SJCRH30 (cell line): ENCODE data around the gene AMER1. TPM values are rescaled to one million over a fixed set of nuclear protein-coding genes. Genes with fewer than 3 reads are reported as not detected.
"Not testable (repeated sequence)": the region's sequence is repeated elsewhere in the genome, so short reads cannot be mapped to it uniquely, and the experiment has no call there.

Source experiments
- DNase-seq, 2 experiments: peaks; one replicate each; pipeline ENCODE4 v3.0.0-alpha.2; 2015 to 2020
- H3K27ac ChIP-seq: fragments of 250-450 bp; sonication (Bioruptor Pico); 2 replicates; pipeline ENCODE4 v1.5.1; 2020; ENCODE audit warnings: mild to moderate bottlenecking, moderate library complexity
- H3K27me3 ChIP-seq: fragments of 250-450 bp; sonication (Bioruptor Pico); 2 replicates; pipeline ENCODE4 v1.5.1; 2020; ENCODE audit warnings: mild to moderate bottlenecking, moderate library complexity
- H3K36me3 ChIP-seq: fragments of 250-450 bp; sonication (Bioruptor Pico); 2 replicates; pipeline ENCODE4 v1.5.1; 2020; ENCODE audit warnings: mild to moderate bottlenecking, moderate library complexity
- H3K4me1 ChIP-seq: fragments of 250-450 bp; sonication (Bioruptor Pico); 2 replicates; pipeline ENCODE4 v1.5.1; 2020; ENCODE audit warnings: mild to moderate bottlenecking, moderate library complexity
- H3K4me3 ChIP-seq: fragments of 250-450 bp; sonication (Bioruptor Pico); 2 replicates; pipeline ENCODE4 v1.5.1; 2020; ENCODE audit warnings: mild to moderate bottlenecking, moderate library complexity
- H3K9me3 ChIP-seq: fragments of 250-450 bp; sonication (Bioruptor Pico); replicated peaks from 2 replicates; pipeline ENCODE4 v1.5.1; 2020; ENCODE audit warnings: mild to moderate bottlenecking, moderate library complexity
- total RNA-seq: library from RNA; depleted of rRNA; stranded (reverse); fragments of >200 nt; shearing (Covaris generic); gene quantifications from 2 replicates; pipeline ENCODE4 v1.2.3, GENCODE V29; 2014; rRNA removed

The AMER1 gene
- 17.2 and 17.4 TPM in 2 replicates for total RNA-seq

DNA sequence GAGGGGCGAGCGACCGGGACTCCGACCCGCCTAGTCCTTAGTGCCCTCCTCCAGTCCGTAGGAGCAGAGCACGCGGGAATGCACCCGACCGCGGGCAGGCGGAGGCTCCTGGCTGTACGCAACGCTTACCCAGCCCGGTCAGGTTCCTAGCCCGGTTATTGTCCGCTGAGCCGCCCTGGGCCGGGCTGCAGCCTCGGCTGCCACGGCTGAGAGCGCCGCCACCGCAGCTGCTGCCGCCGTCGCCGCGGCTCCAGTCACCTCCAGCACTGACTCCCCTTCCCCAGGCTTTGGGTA lies at the start of gene AMER1:
Gene AMER1, minus strand, starts transcription at position 268 of the 294 bp plus-strand sequence. CDS start 12,422 bp downstream, outside the sequence.
- peak within 1 kb of the TSS; percentile 77 for H3K27ac ChIP-seq
- H3K4me3 ChIP-seq, result peak within 1 kb of the TSS; percentile 94
- no peaks in the 10 kb centered on the region for H3K9me3 ChIP-seq
- no peak for DNase-seq
- no peaks in the 10 kb centered on the region for H3K27me3 ChIP-seq
- H3K36me3 ChIP-seq, result no peaks in the 10 kb centered on the region
- H3K4me1 ChIP-seq, result peaks cover 4% of the 10 kb centered on the region; the same call in 1 of the 2 replicates

DNA sequence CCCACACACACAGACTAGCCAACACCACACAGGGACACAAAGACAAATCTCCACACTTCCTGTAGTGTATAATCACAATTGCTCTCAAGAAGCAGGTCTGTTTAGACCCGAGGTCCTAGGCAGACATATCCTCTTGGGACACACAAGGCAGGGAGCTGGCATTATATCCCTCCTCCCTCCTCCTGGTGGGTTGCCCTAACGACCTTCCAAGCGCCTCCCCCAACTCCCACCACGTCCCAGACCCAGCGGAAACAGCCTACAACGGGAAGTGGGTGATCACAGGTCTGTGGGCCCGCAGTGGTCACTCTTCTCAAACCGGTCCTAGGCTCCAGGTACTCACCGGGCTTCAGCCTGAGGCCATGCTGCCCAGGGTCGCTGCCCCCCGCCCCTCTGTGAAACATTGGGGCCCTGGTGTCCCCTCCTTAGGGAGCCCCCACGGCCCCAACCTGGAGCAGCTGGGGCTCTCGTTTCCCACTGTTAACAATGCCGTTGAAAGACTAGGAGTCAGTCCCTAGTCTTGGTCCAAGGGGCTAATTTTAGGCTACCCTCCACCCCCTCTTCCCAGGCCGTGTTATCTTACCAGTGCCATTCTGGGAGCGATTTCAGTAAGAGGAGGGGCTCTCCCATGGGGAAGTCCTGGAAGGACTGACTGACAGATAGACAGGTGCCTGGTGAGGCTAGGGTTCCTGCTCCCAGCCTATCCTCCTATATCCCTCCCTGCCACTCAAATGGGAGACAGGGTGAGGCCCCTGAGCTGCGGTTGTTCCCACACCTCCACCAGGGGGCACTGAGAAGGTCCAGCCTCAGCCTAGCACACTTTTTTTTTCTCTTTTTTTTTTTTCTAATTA lies 24.8 kb upstream of the AMER1 start, which contains the start of gene ASB12:
Gene ASB12, minus strand, starts transcription at position 485 of the 848 bp plus-strand sequence. CDS start 4,957 bp downstream, outside the sequence.
- Histone ChIP-seq H3K27me3 (no peaks in the 10 kb centered on the region), H3K27ac (no peak within 1 kb of the TSS), H3K4me1 (no peaks in the 10 kb centered on the region)

DNA sequence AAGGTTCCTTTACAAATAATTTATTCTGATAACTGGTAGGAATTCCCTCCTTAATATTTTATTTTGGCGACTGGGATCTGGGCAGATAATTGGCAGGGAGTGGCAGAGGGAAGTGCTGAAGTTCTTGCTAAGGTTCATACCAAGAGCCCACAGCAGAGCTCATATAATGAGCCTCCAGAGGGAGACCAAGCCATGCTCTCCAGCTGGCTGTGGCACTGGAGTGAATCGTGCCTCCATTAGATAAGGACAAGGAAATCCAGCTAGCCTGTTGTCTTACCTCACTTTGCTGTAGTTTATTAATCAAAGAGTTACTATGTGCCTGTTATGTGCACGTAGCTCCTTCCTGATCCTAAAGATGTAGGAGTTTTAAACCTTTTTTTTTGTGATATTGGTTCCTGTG lies 23.6 kb upstream of the AMER1 start:
- Histone ChIP-seq H3K4me1 (no peaks in the 10 kb centered on the region), H3K36me3 (no peaks in the 10 kb centered on the region), H3K4me3 (no peak overlapping the region), H3K9me3 (no peaks in the 10 kb centered on the region), H3K27ac (no peak overlapping the region), H3K27me3 (no peaks in the 10 kb centered on the region)
- peak in 1 of 2 experiments; percentile 5 for DNase-seq

More for the DNA sequence above, 24.8 kb upstream of the AMER1 start, which contains the start of gene ASB12:
- Histone ChIP-seq H3K4me3 (no peak within 1 kb of the TSS), H3K9me3 (no peaks in the 10 kb centered on the region), H3K36me3 (no peaks in the 10 kb centered on the region)
- DNase-seq, result peak in 1 of 2 experiments; percentile 15

DNA sequence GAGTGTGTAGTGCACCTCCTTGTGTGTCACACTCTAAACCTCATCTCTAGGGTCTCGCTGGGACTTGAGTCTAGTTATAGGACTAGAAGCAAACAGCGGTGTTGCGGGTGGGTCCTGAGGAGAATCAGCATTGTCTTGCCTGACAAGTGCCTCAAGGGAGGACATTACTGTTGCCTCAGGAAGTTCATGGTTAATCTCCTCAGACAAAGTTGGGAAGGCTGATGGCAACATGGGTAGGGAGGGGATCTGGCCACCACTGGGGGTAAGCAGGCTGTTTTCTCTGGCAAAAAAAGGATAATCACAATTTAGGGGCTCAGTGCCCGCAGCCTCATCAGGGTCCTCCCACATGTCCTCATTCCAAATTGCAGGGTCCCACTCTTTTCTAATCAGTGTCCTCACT lies 12.5 kb upstream of the AMER1 start:
- H3K27ac ChIP-seq, result no peak overlapping the region
- no peaks in the 10 kb centered on the region for H3K9me3 ChIP-seq
- no peak for DNase-seq
- H3K4me3 ChIP-seq, result no peak overlapping the region
- H3K36me3 ChIP-seq, result no peaks in the 10 kb centered on the region
- no peaks in the 10 kb centered on the region for H3K4me1 ChIP-seq
- H3K27me3 ChIP-seq, result no peaks in the 10 kb centered on the region

DNA sequence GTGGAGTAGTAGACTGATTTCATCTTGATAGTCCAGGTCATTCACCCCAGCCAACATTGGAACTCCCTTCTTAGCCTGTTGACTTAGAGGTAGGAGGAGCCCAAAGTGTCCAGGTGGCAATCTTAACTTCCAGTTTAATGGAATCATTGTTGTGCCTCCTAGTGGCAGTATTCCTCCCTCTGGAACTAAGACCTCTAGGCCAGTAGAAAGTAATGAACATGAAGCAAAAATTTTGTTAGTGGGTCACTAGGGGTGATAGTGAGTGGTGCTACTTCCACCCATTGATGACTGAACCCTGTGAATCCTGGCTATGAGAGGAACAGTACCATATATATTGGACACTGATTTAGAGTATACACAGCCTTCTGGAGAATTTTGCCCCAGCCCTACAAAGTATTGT lies 8.5 kb upstream of the AMER1 start:
- H3K36me3 ChIP-seq, H3K4me1 ChIP-seq, DNase-seq: not testable (repeated sequence)

DNA sequence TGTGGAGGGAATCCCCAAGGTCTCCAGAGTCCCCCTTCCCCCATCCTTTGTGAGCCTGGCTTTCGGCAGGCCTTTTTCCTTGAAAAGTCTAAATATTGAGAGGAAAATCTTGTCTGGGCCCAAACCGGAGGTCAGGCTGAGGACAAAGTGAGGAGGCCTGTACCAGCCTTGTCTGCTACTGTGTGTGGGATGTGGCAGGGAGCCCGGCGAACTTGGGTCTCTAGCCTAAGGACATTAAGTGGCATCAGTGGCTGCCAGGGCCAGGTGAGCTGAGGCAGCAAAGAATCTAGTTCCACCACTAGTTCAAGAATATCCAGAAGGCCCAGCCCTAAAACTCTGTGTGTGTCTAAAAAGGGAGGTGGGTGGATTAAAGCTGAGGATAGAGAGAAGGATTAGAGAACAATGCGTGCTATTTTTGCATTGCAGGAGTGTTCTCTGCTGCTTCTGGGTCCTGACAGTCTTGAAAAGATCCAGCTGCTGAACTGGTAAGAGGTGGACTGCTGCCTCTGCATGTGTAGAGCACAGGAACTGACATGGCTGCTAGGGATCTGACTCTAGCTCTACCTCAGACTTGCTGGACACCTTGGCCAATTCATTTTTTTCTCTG lies 1.2 kb upstream of the AMER1 start:
- Histone ChIP-seq H3K9me3 (no peaks in the 10 kb centered on the region), H3K36me3 (no peaks in the 10 kb centered on the region), H3K4me3 (peak overlapping the region; percentile 94), H3K4me1 (peaks cover 4% of the 10 kb centered on the region; the same call in 1 of the 2 replicates), H3K27ac (peak overlapping the region; percentile 77), H3K27me3 (no peaks in the 10 kb centered on the region)
- DNase-seq, result peak; percentile 13 to 52

More for the DNA sequence above, 8.5 kb upstream of the AMER1 start:
- not testable (repeated sequence) for H3K4me3 ChIP-seq, H3K27me3 ChIP-seq, H3K27ac ChIP-seq, H3K9me3 ChIP-seq

DNA sequence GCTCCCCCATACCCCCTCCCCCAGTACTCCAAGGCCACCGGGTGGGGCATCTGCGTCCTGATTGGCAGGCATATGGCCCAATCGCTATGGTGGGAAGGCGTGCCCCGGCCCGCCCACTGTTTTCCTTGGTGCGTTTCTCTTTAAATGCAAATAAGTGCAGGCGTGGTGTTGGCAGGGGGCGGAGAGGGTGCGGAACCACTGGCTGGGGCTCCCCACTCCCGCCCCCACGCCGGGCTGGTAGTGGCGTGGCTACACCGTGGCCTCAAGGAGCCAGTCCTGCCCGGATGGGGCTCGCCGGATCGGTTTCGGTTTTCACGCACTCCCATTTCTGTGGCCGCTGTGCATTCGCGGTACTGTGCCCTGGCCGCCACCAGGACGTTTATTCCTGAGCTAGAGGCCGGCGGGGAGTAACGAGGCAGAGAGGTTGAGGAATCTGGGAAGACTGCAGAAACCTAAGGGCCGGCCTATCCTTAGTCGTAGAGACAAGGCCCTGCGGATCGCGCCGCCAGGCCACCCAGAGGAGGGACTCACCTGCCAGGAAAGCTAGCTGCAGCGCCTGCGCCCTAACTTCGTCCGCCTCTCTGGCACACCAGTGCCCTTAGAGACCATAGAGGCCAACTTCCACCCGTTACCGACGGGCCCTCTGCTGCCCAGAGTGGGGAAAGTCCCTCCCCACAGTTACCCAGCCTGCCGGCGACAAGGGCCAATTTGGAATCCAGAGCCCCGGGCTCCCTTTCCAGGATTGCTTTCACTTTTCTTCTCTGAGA lies 410 bp upstream of the AMER1 start:
- Histone ChIP-seq H3K9me3 (no peaks in the 10 kb centered on the region), H3K27me3 (no peaks in the 10 kb centered on the region), H3K4me1 (peaks cover 4% of the 10 kb centered on the region; the same call in 1 of the 2 replicates), H3K36me3 (no peaks in the 10 kb centered on the region), H3K4me3 (peak overlapping the region; percentile 94), H3K27ac (peak overlapping the region; percentile 77)
- DNase-seq, result peak; percentile 95 to 96

DNA sequence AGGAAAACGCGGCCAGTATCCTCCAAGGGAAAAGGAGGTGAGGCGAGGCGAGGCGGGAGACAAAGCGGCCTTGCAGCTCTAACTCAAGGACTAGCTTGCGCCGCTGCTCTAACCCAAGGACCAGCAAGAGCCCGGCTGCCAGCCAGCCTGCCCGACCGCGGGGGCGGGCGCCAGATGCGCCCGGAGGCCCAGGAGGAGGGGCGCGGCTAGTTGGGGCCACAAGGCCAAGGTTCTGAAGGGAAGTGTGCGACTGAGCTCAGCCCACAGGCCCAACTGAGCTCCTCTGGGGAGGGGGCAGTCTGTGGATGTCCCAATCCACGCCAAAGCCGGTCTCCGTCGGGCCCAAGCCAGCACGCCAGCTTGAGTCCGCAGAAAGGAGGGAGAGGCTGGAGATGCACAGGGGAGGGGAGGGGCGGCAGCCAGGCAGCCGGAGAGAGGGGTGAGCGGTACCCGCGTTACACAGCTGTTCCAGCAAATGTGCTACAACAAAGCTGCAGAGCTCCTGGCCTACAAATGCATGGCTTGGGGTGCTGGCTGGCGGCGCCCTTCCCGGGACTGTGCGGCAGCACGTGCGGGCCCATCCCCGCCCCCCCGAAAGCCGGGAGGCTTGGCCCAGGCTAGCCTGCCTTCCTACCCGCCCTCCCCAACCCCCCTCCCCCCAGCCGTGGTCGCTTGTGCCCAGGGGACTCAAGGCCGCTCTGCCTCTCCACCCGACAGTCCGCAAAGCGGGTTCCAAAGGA lies 637 bp downstream of the AMER1 start:
- Histone ChIP-seq H3K36me3 (no peaks in the 10 kb centered on the region), H3K27me3 (no peaks in the 10 kb centered on the region), H3K9me3 (no peaks in the 10 kb centered on the region), H3K4me3 (peak overlapping the region; percentile 94), H3K4me1 (peaks cover 4% of the 10 kb centered on the region; the same call in 1 of the 2 replicates), H3K27ac (peak overlapping the region; percentile 77)
- DNase-seq, result peak; percentile 69 to 70

DNA sequence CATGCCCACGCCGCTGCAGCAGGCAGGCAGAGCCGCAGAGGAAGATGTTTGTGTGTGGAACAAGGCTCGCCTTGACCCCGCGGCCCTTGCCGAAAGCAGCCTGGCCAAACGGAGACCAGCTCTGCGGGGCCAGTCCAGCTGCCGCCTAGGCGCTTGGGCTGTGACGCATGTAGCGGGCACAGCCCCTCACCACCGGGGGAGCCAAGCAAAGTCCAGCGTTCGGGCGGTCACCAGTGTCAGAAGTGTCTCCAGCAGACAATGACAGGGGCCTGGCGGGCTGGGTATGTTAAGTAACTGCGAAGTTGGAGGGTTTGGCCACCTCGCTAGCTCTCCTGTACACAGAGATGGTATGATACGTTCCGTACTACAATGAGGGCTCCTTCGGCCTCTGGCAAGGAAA lies 1.3 kb downstream of the AMER1 start:
- H3K36me3 ChIP-seq, result no peaks in the 10 kb centered on the region

DNA sequence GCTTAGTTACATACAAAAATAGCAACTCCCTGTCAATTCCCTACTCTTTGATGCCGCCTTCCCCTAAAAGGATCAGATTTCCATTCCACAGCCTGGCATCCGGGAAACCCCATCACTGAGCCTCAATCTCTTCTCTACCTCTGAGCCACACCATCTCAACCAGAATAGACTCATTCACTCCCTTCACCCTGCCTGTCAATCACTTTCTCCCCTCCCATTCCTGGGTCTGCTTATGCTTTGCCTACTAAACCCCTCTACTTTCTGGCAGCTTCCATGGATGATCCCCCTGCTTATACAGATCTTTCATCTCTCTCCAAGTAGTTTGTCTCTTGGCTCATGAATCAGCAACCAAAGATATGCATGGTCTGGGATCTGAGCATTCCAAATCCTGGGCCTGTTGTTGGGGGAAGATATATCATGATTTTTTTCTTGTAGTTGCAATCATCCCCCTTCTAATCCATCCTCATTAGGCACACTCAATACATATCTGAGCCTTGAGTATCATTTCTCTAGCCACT lies 2.6 kb downstream of the AMER1 start:
- no peaks in the 10 kb centered on the region for H3K27me3 ChIP-seq
- DNase-seq, result no peak
- no peaks in the 10 kb centered on the region for H3K36me3 ChIP-seq
- H3K27ac ChIP-seq, result no peak overlapping the region
- peaks cover 4% of the 10 kb centered on the region; the same call in 1 of the 2 replicates for H3K4me1 ChIP-seq
- no peak overlapping the region for H3K4me3 ChIP-seq
- no peaks in the 10 kb centered on the region for H3K9me3 ChIP-seq

More for the DNA sequence above, 1.3 kb downstream of the AMER1 start:
- Histone ChIP-seq H3K9me3 (no peaks in the 10 kb centered on the region), H3K27ac (peak overlapping the region; percentile 77), H3K4me1 (peaks cover 4% of the 10 kb centered on the region; the same call in 1 of the 2 replicates), H3K4me3 (peak overlapping the region; percentile 94), H3K27me3 (no peaks in the 10 kb centered on the region)
- peak; percentile 23 to 31 for DNase-seq

DNA sequence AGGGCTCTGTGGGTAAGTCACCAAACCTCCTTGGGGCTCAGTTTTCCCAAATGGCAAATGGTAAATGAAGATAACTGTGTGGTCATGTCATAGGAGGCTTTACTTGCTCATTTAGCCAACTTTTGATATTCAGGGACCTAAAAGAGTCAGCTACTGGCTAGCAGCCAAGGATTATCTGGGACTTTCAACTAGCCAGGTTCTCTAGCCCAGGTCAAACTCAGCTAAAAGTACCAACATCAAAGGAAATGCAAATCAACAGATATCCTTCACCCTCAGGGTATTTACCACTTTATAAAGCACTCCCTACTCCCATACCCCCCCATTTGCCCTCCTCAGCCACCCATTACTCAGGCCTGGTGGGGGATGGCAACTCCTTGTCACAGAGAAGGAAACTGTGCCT lies 7.5 kb downstream of the AMER1 start:
- Histone ChIP-seq H3K4me1 (no peaks in the 10 kb centered on the region), H3K27ac (no peak overlapping the region), H3K9me3 (no peaks in the 10 kb centered on the region), H3K36me3 (peaks cover 3% of the 10 kb centered on the region; the same call in 1 of the 2 replicates), H3K4me3 (no peak overlapping the region), H3K27me3 (no peaks in the 10 kb centered on the region)
- DNase-seq, result no peak

DNA sequence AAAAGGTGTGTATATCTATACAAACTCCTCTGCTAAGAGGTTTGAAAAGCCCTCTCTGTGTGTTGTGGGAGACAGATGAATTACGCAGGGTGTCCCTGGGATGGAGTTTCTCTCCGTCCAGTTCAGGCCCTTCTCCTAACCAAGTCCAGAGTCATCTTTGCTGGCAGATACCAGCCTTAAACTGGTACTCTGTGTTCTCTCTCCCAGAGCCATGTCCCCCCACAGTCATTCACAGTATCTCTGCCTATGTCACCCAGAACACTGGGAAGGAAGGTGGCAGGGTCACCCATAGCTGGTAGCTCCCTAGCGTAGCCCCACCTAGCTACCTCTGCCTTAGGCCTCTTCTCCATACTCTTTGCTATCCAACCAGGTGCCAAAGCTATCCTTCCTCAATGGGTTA lies 8.9 kb downstream of the AMER1 start:
- Histone ChIP-seq H3K27me3 (no peaks in the 10 kb centered on the region), H3K4me1 (no peaks in the 10 kb centered on the region), H3K9me3 (no peaks in the 10 kb centered on the region), H3K27ac (no peak overlapping the region), H3K36me3 (peaks cover 5% of the 10 kb centered on the region), H3K4me3 (no peak overlapping the region)
- DNase-seq, result no peak

DNA sequence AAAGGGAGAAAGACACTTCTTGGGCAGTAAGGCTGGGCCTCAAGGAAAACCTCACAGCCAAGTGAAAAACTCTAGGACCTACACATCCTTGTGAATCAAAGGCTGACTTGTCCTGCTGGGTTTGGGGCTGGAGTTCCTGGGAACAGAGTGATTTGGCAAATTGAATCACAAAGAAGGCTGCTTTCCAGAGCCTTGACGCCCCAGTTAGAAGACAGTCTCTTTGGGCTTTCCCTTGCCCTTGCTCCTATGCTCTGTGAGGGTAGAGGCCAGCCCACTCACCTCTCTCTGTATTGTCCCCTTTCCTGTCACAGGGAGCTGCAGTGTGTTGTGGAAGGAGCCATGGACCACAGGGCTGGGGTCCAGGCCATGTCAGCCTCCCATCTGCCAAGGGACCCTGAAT lies 9.6 kb downstream of the AMER1 start:
- Histone ChIP-seq H3K36me3 (peaks cover 5% of the 10 kb centered on the region), H3K9me3 (no peaks in the 10 kb centered on the region), H3K27ac (no peak overlapping the region), H3K27me3 (no peaks in the 10 kb centered on the region), H3K4me1 (no peaks in the 10 kb centered on the region), H3K4me3 (no peak overlapping the region)
- no peak for DNase-seq

DNA sequence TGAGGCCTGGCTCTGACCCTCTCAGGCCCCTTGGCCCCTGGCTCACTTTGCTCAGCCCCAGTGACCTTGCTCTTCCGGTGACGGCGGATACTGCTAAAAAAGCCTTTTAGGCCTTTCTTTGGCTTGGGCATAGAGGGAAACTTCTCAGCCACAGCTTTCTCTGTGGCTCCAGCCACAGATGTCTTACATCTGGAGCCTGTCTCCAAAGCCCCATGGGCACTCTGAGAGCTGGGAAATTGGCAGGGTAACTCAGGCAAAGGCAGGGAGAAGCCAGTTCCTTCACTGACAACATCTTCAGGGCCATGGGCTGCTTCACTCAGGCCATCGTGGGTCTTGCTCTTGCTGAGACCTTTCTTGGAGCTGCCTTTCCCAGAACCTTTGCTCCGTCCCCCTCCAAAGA lies 12.8 kb downstream of the AMER1 start:
- Histone ChIP-seq H3K9me3 (no peaks in the 10 kb centered on the region), H3K27ac (no peak overlapping the region), H3K27me3 (no peaks in the 10 kb centered on the region), H3K4me3 (no peak overlapping the region), H3K36me3 (peaks cover 5% of the 10 kb centered on the region), H3K4me1 (no peaks in the 10 kb centered on the region)
- no peak for DNase-seq
